ENCODE measurements around the gene PTPRO. TPM values are rescaled to one million over a fixed set of nuclear protein-coding genes. Genes with fewer than 3 reads are reported as not detected.

Gene PTPRO
- total and polyA plus RNA-seq, 4 donors, result 0.31 to 3.3 (median 1.1) TPM

GRCh38 chr12:15356951-15357364 is 34.6 kb downstream of the PTPRO start:
- H3K4me1 ChIP-seq (ENCODE audit: control insufficient read depth in 4 of 4, insufficient read depth in 4 of 4, low read length in 3 of 4), result no peaks in the 10 kb centered on the region
- no peaks in the 10 kb centered on the region for H3K36me3 ChIP-seq (ENCODE audit: control insufficient read depth in 4 of 4, insufficient read depth in 3 of 4, low read depth in 1 of 4, low read length in 3 of 4)
- no peak overlapping the region for H3K27ac ChIP-seq (ENCODE audit: low read depth in 1 of 2, low read length in 2 of 2)
- no peak overlapping the region for H3K4me3 ChIP-seq (ENCODE audit: low read depth in 1 of 3, low read length in 3 of 3)
- H3K9me3 ChIP-seq (ENCODE audit: control insufficient read depth in 4 of 4, low read length in 3 of 4), result no peaks in the 10 kb centered on the region
- H3K27me3 ChIP-seq (ENCODE audit: control insufficient read depth in 4 of 4, insufficient read depth in 4 of 4, low read length in 3 of 4), result peaks cover 0 to under 1% (median 0%) of the 10 kb centered on the region in 4 donors
- no peak for DNase-seq (ENCODE audit: low spot score)
- 63% methylated on average over 3 of the region's 3 CpGs for WGBS
- TF ChIP-seq EGR1 (IDR thresholded peaks at IDR 0.05; ENCODE audit: low read depth in 2 of 2), result no peak
- TF ChIP-seq TAF1 (conservative IDR thresholded peaks at IDR 0.05), result no peak
- TF ChIP-seq GABPA (IDR thresholded peaks at IDR 0.05 in 1 of 2, conservative IDR thresholded peaks at IDR 0.05 in 1 of 2), result no peak
- no peak for TF ChIP-seq RXRA (IDR thresholded peaks at IDR 0.05)
- no peak for TF ChIP-seq FOXA1 (IDR thresholded peaks at IDR 0.05)
- no peak for TF ChIP-seq YY1 (IDR thresholded peaks at IDR 0.05)
- no peak for TF ChIP-seq RAD21 (IDR thresholded peaks at IDR 0.05)
- TF ChIP-seq, protein P1, sequence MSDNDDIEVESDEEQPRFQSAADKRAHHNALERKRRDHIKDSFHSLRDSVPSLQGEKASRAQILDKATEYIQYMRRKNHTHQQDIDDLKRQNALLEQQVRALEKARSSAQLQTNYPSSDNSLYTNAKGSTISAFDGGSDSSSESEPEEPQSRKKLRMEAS (IDR thresholded peaks at IDR 0.05), result no peak
- TF ChIP-seq, protein P2, sequence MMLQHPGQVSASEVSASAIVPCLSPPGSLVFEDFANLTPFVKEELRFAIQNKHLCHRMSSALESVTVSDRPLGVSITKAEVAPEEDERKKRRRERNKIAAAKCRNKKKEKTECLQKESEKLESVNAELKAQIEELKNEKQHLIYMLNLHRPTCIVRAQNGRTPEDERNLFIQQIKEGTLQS (IDR thresholded peaks at IDR 0.05), result no peak
- TF ChIP-seq HNF4G (IDR thresholded peaks at IDR 0.05), result no peak
- no peak for TF ChIP-seq HNF4A (conservative IDR thresholded peaks at IDR 0.05)
- TF ChIP-seq FOXA2 (IDR thresholded peaks at IDR 0.05), result no peak
- TF ChIP-seq JUND (IDR thresholded peaks at IDR 0.05), result no peak
- TF ChIP-seq REST (IDR thresholded peaks at IDR 0.05), result no peak
- TF ChIP-seq NR2F2 (IDR thresholded peaks at IDR 0.05), result no peak
- no peak for TF ChIP-seq ZBTB33 (IDR thresholded peaks at IDR 0.05)
- TF ChIP-seq, protein P3, sequence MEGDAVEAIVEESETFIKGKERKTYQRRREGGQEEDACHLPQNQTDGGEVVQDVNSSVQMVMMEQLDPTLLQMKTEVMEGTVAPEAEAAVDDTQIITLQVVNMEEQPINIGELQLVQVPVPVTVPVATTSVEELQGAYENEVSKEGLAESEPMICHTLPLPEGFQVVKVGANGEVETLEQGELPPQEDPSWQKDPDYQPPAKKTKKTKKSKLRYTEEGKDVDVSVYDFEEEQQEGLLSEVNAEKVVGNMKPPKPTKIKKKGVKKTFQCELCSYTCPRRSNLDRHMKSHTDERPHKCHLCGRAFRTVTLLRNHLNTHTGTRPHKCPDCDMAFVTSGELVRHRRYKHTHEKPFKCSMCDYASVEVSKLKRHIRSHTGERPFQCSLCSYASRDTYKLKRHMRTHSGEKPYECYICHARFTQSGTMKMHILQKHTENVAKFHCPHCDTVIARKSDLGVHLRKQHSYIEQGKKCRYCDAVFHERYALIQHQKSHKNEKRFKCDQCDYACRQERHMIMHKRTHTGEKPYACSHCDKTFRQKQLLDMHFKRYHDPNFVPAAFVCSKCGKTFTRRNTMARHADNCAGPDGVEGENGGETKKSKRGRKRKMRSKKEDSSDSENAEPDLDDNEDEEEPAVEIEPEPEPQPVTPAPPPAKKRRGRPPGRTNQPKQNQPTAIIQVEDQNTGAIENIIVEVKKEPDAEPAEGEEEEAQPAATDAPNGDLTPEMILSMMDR (IDR thresholded peaks at IDR 0.05; ENCODE audit: low read depth, low read length, missing input control), result no peak
- TF ChIP-seq SP1 (IDR thresholded peaks at IDR 0.05), result no peak
- no peak overlapping the region for H3K9ac ChIP-seq (ENCODE audit: low read depth in 1 of 2, low read length in 2 of 2)

Data from liver (tissue), 9 donors.